ENCODE measurements around the gene TNIK.

DNA sequence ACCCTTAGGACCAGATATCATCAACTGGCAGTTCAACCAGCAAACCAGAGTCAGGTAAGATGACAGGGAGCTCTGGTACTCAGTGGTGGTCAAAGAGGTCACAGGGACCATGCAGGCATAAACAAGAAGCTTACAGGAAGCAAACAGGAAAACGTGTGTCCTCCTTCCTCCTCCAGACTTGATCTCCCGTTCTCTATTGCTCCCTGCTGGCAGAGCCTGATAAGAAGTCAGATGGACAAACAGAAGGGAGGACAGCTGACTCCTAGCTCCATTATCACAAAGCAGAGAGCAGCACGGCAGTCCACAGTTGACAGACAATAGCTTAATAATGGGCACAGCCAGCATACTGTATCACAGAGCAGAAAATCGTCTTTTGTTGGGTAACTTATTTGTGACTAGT is 277.2 kb downstream of the TNIK start:
- no peak for TF ChIP-seq FOS (IDR thresholded peaks at IDR 0.05; ENCODE audit: low read depth, low read length)
- no peak for TF ChIP-seq POLR2A (IDR thresholded peaks at IDR 0.05; ENCODE audit: low read depth, low read length)
- TF ChIP-seq, protein P1, sequence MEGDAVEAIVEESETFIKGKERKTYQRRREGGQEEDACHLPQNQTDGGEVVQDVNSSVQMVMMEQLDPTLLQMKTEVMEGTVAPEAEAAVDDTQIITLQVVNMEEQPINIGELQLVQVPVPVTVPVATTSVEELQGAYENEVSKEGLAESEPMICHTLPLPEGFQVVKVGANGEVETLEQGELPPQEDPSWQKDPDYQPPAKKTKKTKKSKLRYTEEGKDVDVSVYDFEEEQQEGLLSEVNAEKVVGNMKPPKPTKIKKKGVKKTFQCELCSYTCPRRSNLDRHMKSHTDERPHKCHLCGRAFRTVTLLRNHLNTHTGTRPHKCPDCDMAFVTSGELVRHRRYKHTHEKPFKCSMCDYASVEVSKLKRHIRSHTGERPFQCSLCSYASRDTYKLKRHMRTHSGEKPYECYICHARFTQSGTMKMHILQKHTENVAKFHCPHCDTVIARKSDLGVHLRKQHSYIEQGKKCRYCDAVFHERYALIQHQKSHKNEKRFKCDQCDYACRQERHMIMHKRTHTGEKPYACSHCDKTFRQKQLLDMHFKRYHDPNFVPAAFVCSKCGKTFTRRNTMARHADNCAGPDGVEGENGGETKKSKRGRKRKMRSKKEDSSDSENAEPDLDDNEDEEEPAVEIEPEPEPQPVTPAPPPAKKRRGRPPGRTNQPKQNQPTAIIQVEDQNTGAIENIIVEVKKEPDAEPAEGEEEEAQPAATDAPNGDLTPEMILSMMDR (conservative IDR thresholded peaks at IDR 0.05; ENCODE audit: low read depth, low read length) = peak; percentile 39

All from IMR-90 (cell line).